NCI-H510A (cell line): Measurements from ENCODE around the gene DUSP2.

Source experiments
- DNase-seq: peaks from one replicate; lab custom pipeline; 2025; lab: John Stamatoyannopoulos, UW

Gene DUSP2

DNA sequence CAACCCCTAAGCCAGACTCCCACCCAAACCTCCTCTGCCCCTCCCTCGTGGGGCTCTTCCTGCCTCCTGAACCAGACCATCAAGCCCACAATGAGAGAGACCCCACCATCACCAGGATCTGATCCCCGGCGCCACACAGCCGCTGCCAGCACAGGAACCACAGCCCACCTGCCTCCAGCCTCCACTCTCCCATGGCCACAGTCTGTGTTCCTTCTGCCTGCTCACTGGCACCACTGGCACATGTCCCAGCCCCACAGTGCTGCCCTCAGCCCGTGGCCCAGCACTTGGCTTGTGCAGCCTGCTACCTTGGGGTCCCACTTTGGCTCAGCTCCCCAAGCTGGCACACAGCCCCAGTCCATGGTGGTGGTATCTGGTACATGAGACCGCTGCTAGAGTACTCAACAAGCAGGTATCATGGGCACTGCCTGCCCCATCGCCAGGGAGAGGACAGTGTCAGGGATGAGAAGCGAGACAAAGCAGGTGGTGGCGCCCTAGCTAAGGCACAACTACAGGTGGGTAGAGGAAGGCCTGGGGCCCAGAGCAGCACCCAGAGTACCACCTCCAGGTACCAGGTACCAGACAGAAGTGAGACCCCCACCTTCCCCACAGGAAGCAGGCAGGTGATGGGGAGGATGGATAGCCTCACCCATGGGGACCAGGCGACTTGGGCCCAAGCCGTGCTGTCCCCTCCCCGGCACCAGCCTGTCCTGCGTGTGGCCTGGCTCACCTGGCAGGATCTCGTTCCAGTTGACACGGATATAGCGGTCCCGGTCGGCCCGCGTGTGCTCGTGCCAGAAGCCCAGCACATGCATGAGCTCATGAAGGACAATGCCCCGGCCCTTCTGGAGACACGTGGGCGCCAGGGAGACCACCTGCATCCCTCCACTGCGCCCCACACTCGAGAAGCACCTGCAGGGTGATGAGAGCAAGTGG lies 13.2 kb downstream of the DUSP2 start:
- DNase-seq: no peak

DNA sequence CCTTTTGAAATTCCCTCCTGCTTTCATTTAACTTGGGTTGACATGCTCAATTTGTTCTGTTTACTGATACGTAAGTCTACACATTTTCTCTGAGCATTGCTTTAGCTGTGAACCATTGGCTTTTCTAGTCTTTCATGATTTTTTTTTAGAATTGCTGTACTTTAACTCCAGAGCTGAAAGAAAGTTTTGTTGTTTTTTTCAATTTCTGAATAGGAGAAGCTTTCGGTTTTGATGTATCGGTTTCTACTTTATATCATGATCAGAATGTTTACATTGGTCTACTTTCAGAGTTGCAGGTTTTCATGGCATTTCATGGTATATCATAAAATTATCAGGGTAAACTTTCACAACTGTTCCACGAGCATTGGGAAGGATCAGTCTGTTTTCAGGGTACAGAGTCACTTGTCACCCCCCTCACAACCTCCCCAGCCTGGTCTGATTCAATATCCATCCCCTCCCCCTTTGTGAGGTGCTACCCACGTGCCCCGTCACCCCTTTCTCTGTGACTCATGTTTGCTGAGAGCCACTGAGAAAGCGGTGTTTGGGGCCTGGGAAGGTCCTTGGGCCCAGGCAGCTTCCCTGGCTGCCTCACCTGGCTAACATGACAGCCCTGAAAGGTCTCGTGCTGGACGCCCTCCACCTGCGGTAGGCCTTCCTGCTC lies 14.0 kb downstream of the DUSP2 start:
- DNase-seq: no peak

DNA sequence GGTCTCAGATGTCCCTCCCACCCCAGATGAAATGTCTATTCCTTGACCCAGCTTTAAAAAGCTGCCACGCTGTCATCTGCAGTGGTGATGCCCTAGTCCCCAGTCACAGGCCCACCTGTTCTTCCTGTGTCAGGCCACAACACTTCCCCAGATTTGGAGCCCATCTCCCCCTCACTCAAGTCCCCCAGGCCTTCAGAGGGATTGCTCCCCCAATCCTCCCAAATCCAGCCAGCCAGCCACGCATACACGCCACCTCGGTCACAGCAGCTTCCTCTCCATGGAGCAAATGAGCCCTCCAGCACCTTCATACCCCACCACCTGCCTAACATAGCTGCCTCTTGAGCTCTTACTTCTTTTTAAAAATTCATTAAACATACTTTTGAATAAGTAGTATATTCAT lies 14.8 kb downstream of the DUSP2 start:
- no peak for DNase-seq

DNA sequence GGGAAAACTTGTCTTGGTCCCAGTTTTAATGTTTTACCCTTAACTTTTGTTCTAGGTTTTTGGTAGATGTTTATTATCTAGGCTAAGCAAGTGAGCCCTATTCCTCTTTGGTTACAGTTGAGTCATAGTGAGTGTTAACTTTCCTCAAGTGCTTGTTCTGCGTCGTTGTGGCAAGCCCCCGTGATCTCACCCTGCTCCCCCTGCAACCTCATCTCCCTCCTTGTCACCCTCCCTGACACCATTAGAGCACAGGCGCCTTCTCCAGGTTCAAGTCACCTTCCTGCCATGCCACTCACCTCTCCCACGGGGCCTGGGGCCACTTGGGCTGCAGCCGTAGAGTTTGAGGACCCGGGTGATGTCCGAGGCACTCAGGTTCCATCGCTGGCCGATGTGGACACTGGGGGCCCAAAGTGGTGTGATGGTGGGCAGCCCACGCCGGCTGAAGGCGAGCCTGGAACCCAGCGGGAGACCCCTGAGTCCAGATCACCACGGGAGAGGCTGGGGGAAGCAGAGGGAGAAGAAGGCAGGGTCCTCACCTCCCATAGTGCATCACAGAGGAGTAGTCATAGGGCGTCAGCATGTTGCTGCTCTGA lies 15.6 kb downstream of the DUSP2 start:
- DNase-seq: no peak

DNA sequence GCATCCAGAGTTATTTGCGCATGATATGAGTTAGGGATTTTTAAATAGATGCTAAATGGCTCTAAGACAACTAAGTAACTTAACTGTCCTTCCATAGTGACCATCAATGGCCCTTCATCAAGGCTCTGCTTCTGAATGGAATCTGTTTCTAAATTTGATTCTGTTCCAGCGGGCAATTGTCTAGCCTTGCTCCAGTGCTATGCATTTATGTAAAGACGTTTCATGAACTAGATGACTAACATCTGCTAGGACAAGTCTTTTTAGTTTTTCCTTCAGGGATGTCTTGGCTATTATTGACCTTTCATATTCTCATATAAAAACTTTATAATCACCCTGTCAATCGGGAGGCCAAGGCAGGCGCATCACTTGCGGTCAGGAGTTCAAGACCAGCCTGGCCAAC lies 16.8 kb downstream of the DUSP2 start:
- DNase-seq: no peak

DNA sequence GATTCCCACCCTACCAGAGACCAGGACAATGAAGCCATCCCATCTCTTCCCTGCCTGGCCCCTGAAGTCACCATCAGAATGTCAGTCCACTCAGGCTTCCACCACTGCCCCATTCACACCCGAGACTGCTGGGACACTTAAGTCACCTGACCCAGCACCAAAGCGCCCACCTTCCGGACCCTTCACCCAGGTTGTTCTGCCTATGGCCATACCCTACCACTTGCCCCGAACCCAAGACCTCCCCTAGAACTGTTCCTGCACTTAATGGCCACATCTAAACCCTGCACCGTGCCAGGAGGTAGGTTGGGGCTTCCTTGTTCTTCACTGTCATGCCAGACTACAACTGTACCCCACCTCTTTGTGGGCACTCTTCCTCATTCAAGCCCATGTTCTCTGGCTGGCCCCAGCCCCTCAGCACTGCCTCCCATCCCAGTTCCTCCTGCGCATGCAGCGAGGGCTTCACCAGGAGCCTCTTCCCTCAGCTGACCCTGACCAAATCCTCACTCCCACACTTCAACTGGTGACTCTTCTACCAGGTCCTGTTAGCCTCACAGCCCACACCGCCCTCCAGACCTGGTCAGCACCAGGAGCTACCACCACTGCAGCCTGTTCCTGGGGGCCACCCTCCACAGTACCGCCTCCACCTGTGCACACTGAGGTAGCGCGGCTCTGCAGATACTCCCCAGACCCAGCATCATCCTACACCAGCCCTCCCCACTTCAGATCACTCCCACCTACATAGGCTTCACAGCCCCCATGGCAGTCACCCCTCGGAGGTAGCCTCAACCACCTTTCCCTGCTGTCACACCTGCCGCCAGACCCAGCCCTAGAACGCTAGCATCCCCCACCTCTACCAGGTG lies 20.6 kb downstream of the DUSP2 start:
- no peak for DNase-seq

DNA sequence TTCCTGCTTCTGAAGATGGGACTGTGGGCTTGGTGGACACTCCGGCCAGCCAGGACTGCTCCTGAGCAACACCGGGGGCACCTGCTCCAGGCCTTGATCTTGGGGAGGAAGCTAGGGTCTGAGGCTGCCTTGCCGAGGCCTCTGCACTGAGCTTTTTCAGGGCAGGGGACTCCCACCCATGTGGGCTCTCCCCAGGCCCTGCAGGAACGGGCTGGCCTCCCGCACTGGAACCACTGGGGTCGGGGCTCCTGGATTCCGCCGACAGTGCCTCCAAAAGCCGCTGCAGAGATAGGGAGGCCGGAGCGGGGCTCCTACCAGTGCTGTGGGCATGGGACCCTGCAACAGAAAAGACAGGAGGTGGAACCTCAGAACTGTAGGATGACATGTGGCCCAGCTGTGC lies 21.3 kb downstream of the DUSP2 start:
- no peak for DNase-seq

DNA sequence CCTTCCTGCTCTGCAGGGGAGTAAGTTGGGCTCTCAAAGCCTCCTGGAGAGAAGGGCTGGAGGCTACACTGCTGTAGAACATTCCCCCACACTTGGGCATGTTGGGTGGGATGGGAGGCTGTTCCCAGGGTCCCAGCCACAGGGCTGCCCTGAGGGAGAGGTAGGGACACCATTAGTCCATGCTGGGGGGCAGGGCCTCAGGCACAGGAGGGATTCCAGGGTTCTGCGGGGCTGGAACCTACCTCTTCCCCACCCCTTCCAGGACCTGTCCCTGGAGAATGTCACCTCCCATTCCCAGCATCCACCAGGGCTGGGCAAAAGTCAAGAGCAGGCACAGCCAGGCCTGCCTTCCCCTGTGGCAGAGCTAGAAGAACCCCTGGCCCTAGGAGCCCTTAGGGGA lies 21.9 kb downstream of the DUSP2 start:
- no peak for DNase-seq

DNA sequence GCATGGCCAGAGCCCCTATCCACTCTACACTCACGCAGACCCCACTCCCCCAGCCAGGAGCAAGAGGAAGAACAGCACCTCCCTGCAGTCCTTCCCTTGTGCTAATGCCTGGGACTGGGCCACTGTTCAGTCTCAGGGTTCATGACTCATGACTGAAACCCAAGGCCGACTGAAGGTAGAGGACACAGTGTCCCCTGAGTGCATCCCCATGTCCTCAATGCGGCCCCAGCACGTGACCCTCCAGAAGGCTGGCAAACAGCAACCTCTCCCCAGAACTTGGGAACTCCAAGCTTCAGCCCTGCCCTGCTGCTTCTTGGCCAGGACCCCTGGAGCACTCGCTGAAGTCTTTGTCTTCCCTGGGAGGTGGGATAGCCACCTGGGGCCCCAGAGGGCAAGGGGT lies 22.8 kb downstream of the DUSP2 start:
- no peak for DNase-seq

DNA sequence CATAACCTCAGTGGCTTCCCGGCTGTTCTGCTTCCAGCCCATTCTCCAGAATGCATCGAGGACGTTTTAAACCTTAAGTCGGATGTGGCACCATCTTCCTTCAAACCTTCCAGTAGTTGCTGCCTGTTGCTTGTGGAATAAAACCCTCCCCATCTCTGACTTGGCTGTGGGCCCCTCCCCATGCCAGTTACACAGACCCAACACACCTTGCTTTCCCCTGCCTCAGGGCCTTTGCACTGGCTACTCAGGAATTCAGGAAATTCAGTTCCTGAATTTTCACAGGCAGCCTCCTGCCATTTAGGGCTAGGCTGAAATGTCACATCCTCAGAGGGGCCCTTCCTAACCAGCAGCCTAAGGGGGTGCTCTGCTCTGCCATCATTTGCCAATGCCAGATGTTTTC lies 23.8 kb downstream of the DUSP2 start:
- DNase-seq: no peak

DNA sequence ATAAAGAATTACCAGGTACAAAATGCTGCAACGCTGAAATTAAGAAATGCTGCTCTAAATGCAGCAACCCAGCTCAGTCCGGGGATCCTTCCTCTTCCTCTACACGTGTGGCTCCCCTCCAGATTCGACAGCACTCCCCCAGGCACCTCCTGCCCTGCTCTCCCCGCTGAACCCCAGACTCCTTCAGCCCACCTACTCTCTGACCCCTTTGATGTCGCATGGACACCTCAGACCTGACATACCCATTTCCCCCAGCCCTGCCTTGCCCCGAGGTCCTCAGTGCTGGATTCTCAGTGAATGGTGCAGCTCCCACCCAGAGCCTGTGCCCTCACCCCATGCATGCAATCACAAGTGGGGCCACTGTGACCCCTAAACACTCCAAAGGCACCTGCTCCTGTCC lies 24.2 kb downstream of the DUSP2 start:
- DNase-seq: no peak

DNA sequence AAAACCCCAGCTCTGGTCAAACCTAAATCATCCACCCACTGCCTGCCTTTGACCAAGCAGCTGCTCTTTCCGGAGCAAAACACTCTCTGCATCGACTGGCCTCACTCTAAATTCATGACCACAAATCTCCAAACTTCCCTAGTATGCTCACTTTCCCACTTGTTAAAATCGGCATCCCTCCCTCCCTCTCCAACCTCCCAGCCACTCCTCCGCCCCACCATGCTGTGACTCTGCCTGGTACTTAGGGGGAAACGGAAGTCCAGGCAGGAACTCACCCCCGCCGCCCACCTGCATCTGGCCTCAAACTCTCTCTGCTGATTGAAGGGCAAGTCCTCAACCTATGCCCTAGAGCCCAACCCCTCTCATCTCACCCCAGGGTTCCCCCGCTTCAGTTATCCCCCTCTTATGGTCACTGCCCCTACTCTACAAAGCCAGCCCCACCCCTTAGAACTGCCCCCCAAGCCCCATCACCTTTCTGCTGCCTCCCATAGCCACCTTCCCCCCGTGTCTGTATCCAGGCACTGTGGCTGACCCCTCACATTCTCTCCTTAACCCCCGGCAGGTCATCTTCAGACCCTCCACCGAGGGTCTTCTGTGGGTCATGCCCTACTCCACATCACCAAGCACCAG lies 25.0 kb downstream of the DUSP2 start:
- no peak for DNase-seq

DNA sequence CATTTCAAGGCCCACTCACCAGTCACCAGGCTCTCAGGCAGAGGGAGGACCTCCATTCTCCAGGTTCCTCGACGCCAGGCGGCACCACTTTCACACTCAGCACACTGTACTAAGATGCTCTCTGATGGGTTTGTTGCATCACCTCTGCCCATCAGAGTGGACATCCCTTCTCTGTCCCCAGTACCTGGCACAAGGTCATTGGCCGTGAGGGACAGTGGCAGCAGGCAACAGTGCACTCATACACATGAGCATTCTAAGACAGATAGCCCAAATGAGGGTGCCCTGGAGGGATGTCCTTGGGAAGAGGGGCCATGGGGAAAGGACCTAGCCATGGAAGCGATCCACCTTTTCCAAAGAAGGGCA lies 25.9 kb downstream of the DUSP2 start:
- DNase-seq: no peak

DNA sequence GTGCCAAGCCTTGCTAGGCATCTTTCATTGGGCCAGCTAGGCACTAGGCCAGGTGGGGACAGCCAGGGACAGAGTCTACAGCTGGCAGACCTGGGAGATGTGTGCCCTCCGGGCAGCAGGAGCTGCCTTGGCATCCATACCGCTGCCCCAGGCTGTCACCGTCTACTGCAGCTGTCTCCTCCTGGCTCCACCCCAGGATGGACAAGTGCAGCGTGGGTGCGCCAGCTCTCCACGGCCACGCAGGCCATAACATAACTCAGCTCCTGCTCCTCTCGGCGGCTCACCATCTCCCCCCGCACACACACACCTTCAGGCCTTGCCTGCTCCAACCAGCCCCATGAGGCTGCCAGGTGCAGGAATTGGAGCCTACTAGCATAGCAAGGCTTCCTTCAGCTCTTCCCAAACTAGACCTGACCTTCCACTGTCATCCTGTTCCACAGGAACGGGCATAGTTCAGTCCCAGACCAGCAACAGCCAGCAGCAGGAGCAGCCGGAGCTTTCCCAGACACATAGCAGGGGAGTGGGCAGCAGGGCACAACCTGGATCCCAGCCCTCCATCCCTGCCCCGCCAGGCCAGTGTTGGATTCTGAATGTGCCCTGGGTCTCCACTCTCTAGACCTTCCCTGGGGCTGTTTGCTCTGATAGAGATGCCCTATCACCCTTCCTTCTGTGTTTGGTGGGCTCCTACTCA lies 26.4 kb downstream of the DUSP2 start:
- no peak for DNase-seq

DNA sequence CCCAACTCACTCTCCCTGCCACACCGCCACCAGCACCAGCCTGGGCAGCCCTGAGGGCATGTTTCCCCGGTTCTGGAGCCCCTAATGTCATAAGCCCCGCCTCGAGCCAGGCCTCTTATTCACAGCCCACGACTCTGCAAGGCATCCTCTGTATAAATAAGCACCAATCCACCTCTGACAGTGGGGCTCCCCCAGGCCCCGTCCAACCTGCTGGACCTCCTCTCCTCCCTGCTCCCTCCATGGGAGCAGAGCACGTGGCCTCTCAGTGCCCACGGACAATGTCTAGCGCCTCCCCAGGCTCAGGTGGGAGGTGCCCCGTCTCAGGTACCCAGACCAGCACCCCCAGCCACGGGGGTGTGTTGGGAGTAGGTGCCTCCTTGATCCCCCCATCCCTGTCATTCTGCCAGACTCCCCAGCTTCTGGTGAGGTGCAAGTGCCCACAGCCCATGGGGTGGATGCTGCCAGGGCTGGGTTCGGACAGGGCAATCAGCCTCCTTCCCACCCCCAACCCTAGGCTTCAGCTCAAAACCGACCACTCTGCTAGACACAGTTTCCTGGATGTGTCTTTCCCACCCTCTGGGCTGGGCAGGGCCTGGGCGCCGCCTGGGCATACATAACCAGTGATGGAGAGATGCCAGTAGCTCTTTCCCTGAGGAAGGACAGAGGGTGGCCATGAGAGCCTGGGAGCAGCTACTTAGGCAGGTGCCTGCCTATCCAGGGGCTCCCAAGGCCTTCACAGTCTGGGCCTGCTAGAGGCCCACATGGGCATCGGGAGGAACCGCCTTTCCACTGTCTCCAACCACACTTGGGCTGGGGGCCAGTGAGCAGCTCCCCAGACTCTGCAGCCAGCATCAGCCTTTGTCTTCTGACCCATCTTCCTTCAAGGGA lies 27.3 kb downstream of the DUSP2 start:
- DNase-seq: no peak

DNA sequence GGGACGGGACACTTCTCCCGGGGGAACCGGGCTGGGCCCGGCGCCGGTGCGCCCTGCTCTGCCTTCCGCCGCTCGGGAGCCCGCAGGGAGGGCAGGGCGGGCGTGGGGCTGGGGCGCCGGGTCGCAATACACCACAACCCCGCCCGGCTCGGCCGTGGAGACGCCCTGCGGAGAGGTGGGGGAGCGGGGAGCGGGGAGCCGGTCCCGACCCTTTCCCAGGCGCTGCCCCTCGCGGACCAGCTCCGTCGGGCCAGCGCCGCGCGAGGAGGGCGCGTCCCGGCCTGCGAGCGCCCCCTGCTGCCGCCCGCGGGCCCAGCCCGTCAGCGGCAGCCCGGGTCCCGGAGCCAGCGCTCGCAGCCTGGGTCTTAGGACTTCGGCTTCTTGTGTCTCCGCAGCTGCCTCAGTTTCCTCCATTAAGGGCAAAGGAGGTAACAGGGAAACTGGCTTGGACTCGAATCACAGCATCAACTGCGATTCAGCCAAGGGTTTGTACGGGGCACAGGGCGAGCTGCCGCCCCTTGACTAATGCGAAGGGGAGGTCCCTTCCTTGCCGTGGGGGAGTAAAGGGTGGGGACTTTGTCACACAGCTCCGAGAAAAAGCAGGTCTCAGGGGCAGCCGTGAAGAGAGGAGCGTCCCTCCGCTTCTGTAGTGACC lies 28.2 kb downstream of the DUSP2 start:
- DNase-seq: no peak

DNA sequence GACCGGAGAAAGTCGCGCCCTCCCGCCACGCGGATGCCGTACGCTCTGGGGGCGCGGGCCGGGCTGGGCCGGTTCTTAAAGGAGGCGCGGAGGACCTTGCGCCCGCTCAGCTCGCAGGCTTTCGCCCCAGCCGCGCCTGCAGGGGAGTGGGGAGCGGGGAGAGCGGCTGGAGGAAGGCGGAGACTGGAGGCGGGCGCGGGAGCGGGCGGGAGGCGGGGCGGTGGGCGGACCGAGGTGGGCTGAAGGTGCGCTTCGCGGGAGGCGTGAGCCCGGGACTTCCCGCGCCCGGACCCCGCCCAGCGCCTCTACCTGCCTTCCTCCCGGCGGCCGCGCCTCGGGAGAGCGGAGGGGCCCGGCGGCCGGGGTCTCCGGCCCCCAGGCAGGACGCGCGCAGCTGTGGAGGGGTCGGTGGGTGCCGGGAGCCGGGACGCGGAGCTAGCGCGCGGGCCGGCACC lies 28.8 kb downstream of the DUSP2 start, which contains the start of gene ADRA2B:
Gene ADRA2B (minus strand): TSS at position 148 of the 455 bp plus-strand sequence. CDS start 422 bp downstream, outside the sequence.
- DNase-seq: peak; percentile 24

DNA sequence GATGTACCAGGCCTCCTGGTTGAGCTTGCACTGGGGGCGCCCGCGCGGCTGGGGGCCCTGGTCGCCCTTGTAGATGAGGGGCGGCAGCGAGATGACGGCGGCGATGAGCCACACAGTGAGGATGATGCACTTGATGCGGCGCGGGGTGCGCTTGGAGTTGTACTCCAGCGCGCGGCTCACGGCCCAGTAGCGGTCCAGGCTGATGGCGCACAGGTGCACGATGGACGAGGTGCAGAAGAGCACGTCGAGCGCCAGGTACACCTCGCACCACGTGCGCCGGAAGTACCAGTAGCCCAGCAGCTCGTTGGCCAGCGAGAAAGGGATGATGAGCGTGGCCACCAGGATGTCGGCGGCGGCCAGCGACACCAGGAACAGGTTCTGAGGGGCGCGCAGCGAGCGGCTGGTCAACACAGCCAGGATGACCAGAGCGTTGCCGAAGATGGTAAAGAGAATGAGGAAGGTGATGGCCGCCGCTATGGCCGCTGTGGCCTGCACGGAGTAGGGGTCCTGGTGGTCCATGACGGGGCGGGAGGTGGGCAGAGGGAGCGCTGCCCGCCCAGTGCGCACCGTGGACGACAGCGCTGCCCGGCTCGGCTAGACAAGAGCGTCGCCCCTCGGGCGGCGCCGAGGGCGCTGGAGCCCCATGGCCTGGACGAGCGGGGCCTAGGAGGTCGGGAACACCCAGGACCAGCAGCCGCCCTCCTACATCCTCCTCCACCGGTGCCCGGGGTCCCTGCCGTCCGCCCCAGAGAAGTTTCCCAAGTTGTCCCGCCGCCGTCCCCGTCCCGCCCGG lies 29.4 kb downstream of the DUSP2 start:
- no peak for DNase-seq
